GM23338 (cell line): ENCODE data around the gene TMEM182. TPM values are rescaled to one million over a fixed set of nuclear protein-coding genes. Genes with fewer than 3 reads are reported as not detected.

Experiments
- ATAC-seq: fragments of 200-7000 bp; cut with Tn5 transposase; 3 replicates; pipeline ENCODE4 v1.9.1; 2020
- DNase-seq: peaks from one replicate; pipeline ENCODE4 v3.0.0-alpha.2; 2015; ENCODE audit warnings: low spot score
- H2AFZ ChIP-seq: fragments of 200-600 bp; sonication (generic); 2 replicates; pipeline ENCODE4 v1.8.0; 2016; ENCODE audit warnings: antibody characterized with exemption, mild to moderate bottlenecking, moderate library complexity
- H3F3A ChIP-seq: fragments of 200-600 bp; sonication (generic); replicated peaks from 2 replicates; pipeline ENCODE4 v1.8.0; 2017; ENCODE audit warnings: antibody characterized with exemption, mixed run types, low read depth
- H3K27ac ChIP-seq: fragments of 200-600 bp; sonication (generic); 2 replicates; pipeline ENCODE4 v1.6.1; 2016; ENCODE audit warnings: low read depth
- H3K27me3 ChIP-seq: fragments of 200-600 bp; sonication (generic); 2 replicates; pipeline ENCODE4 v1.8.0; 2016; ENCODE audit warnings: mild to moderate bottlenecking, mixed run types, moderate library complexity; ENCODE audit not compliant: insufficient read depth
- H3K36me3 ChIP-seq: fragments of 200-600 bp; sonication (generic); 2 replicates; pipeline ENCODE4 v1.8.0; 2016; ENCODE audit warnings: mild to moderate bottlenecking; ENCODE audit not compliant: insufficient read depth
- H3K4me1 ChIP-seq: fragments of 200-600 bp; sonication (generic); 2 replicates; pipeline ENCODE4 v1.8.0; 2016; ENCODE audit warnings: mild to moderate bottlenecking, moderate library complexity; ENCODE audit not compliant: insufficient read depth
- H3K4me2 ChIP-seq: fragments of 200-600 bp; sonication (generic); 2 replicates; pipeline ENCODE4 v1.7.1; 2017; ENCODE audit warnings: mixed run types
- H3K4me3 ChIP-seq: fragments of 200-600 bp; sonication (generic); 2 replicates; pipeline ENCODE4 v1.6.1; 2016; ENCODE audit warnings: mixed run types
- H3K79me2 ChIP-seq: fragments of 200-600 bp; sonication (generic); replicated peaks from 2 replicates; pipeline ENCODE4 v1.8.0; 2017; ENCODE audit warnings: mild to moderate bottlenecking; ENCODE audit not compliant: insufficient read depth
- H3K9me2 ChIP-seq: fragments of 200-600 bp; sonication (generic); 2 replicates; pipeline ENCODE4 v1.8.0; 2017; ENCODE audit not compliant: insufficient read depth
- H4K20me1 ChIP-seq: fragments of 200-600 bp; sonication (generic); replicated peaks from 2 replicates; pipeline ENCODE4 v1.8.0; 2017; ENCODE audit warnings: mild to moderate bottlenecking; ENCODE audit not compliant: insufficient read depth
- H3K27ac Mint-ChIP-seq: 2 replicates; pipeline ENCODE4 v1.8.0; 2020; ENCODE audit warnings: inconsistent platforms, mild to moderate bottlenecking, moderate library complexity, mixed read lengths
- H3K27me3 Mint-ChIP-seq: 3 replicates; pipeline ENCODE4 v1.8.0; 2022; ENCODE audit warnings: low read depth, mild to moderate bottlenecking, moderate library complexity, mixed read lengths, inconsistent platforms; ENCODE audit not compliant: insufficient read depth, poor library complexity
- H3K36me3 Mint-ChIP-seq: 3 replicates; pipeline ENCODE4 v1.8.0; 2021; ENCODE audit warnings: low read depth, mild to moderate bottlenecking, inconsistent platforms, moderate library complexity, mixed read lengths
- H3K4me1 Mint-ChIP-seq: 3 replicates; pipeline ENCODE4 v1.8.0; 2020; ENCODE audit warnings: mild to moderate bottlenecking, inconsistent platforms, mixed read lengths
- H3K4me3 Mint-ChIP-seq: 3 replicates; pipeline ENCODE4 v1.8.0; 2021; ENCODE audit warnings: moderate library complexity, mild to moderate bottlenecking, inconsistent platforms, mixed read lengths
- H3K9me3 Mint-ChIP-seq: 3 replicates; pipeline ENCODE4 v1.8.0; 2020; ENCODE audit warnings: moderate library complexity, mild to moderate bottlenecking, inconsistent platforms, mixed read lengths
- CREB1 ChIP-seq: fragments of 250-450 bp; sonication (Bioruptor Pico); IDR thresholded peaks from 2 replicates; pipeline ENCODE4 v1.5.0; 2020; ENCODE audit warnings: low read depth, mild to moderate bottlenecking, moderate library complexity
- CTCF ChIP-seq, 2 experiments: fragments of 200-600 bp in 1 of 2; sonication (generic) in 1 of 2; conservative IDR thresholded peaks; 2 replicates each; pipeline versions ENCODE4 v1.5.1 to v1.6.1; 2016 to 2017; ENCODE audit warnings: antibody characterized with exemption in 2 of 2, low read depth in 2 of 2, mild to moderate bottlenecking in 2 of 2, moderate library complexity in 1 of 2
- EZH2 ChIP-seq: fragments of 200-600 bp; sonication (generic); IDR thresholded peaks from one replicate; pipeline ENCODE4 v1.8.0; 2017; ENCODE audit warnings: antibody characterized with exemption, mild to moderate bottlenecking, low read depth; ENCODE audit not compliant: unreplicated experiment
- EZH2phosphoT487 ChIP-seq: fragments of 200-600 bp; sonication (generic); IDR thresholded peaks from one replicate; pipeline ENCODE4 v1.8.1; 2018; ENCODE audit warnings: antibody characterized with exemption; ENCODE audit not compliant: unreplicated experiment
- POLR2AphosphoS5 ChIP-seq: IDR thresholded peaks from 2 replicates; pipeline ENCODE4 v1.6.1; 2016; ENCODE audit warnings: antibody characterized with exemption, low read depth
- REST ChIP-seq: IDR thresholded peaks from one replicate; pipeline ENCODE4 v1.6.1; 2018; ENCODE audit warnings: antibody characterized with exemption; ENCODE audit not compliant: unreplicated experiment
- STAT1 ChIP-seq: IDR thresholded peaks from one replicate; pipeline ENCODE4 v1.6.1; 2016; ENCODE audit warnings: antibody characterized with exemption; ENCODE audit not compliant: unreplicated experiment
- ZNF114 ChIP-seq: fragments of 250-450 bp; sonication (Bioruptor Pico); IDR thresholded peaks from 2 replicates; pipeline ENCODE4 v1.5.0; 2020; ENCODE audit warnings: mild to moderate bottlenecking, moderate library complexity
- ZNF331 ChIP-seq: fragments of 250-450 bp; sonication (Bioruptor Pico); IDR thresholded peaks from 2 replicates; pipeline ENCODE4 v1.5.0; 2020; ENCODE audit warnings: low read depth, mild to moderate bottlenecking, moderate library complexity
- ZNF462 ChIP-seq: fragments of 250-450 bp; sonication (Bioruptor Pico); IDR thresholded peaks from 2 replicates; pipeline ENCODE4 v1.5.0; 2020; ENCODE audit warnings: mild to moderate bottlenecking, moderate library complexity
- long read RNA-seq: library from polyadenylated mRNA; unstranded; transcript quantifications from one replicate; pipeline ENCODE4 v2.0.0, GENCODE V29; 2020; ENCODE audit not compliant: unreplicated experiment
- polyA plus RNA-seq: library from polyadenylated mRNA; unstranded; fragments of >200 nt; fragmentation: Nextera tagmentation; extraction: Ambion mirVana; gene quantifications from 2 replicates; pipeline ENCODE4 v1.2.1, GENCODE V29; 2016
- total RNA-seq: library from RNA; depleted of rRNA; stranded (reverse); fragments of >200 nt; shearing (Covaris generic); gene quantifications from 2 replicates; pipeline ENCODE4 v1.2.3, GENCODE V29; 2014; rRNA removed

TMEM182 gene
- 6.2 and 7.2 TPM in 2 replicates for total RNA-seq
- polyA plus RNA-seq: 2.9 and 5.2 TPM in 2 replicates
- long read RNA-seq, partial matches to known transcripts: 0 of 1 reads
- long read RNA-seq, other reads (novel, unspliced or antisense): 1 of 1 reads

GRCh38 chr2:102761763-102762162 is at the start of gene TMEM182:
TSS of gene TMEM182 (plus strand) at chr2:102762031. CDS start at chr2:102762218, 187 bp downstream.
- no peaks in the 10 kb centered on the region for H3K79me2 ChIP-seq
- no peaks in the 10 kb centered on the region for H3K27me3 ChIP-seq
- H4K20me1 ChIP-seq: 0 out of 2 replicates have a peak, but pooled peaks cover 4% of the 10 kb centered on the region
- no peaks in the 10 kb centered on the region for H3K9me2 ChIP-seq
- H2AFZ ChIP-seq: no peak within 1 kb of the TSS
- H3K27ac ChIP-seq: no peak within 1 kb of the TSS
- no peaks in the 10 kb centered on the region for H3K4me1 ChIP-seq
- ATAC-seq (no peak), DNase-seq (no peak)
- H3K36me3 Mint-ChIP-seq: no peaks in the 10 kb centered on the region
- H3K4me3 Mint-ChIP-seq: no peak within 1 kb of the TSS
- no peaks in the 10 kb centered on the region for H3K36me3 ChIP-seq
- no peak within 1 kb of the TSS for H3K27ac Mint-ChIP-seq
- no peaks in the 10 kb centered on the region for H3K9me3 Mint-ChIP-seq
- TF ChIP-seq EZH2phosphoT487 (no peak), EZH2 (no peak), REST (no peak), ZNF114 (CRISPR knock-in tag) (no peak), CREB1 (CRISPR knock-in tag) (no peak), CTCF (conservative IDR thresholded peaks at IDR 0.05; ENCODE audit: low read depth in 2 of 2) (no peak), ZNF331 (no peak), POLR2AphosphoS5 (no peak)
- H3K4me1 Mint-ChIP-seq: no peaks in the 10 kb centered on the region
- H3K27me3 Mint-ChIP-seq: no peaks in the 10 kb centered on the region
- no peak within 1 kb of the TSS for H3K4me2 ChIP-seq
- no peak within 1 kb of the TSS for H3K4me3 ChIP-seq
- no peaks in the 10 kb centered on the region for H3F3A ChIP-seq

- Histone ChIP-seq H2AFZ (no peak overlapping the region), H3K9me2 (no peaks in the 10 kb centered on the region), H3K27me3 (no peaks in the 10 kb centered on the region), H3K4me3 (no peak overlapping the region), H3F3A (no peaks in the 10 kb centered on the region), H3K4me1 (no peaks in the 10 kb centered on the region), H3K4me2 (no peak overlapping the region), H3K36me3 (peaks cover 13% of the 10 kb centered on the region; the same call in 1 of the 2 replicates), H3K27ac (no peak overlapping the region), H4K20me1 (peaks cover 11% of the 10 kb centered on the region; the same call in 1 of the 2 replicates), H3K79me2 (no peaks in the 10 kb centered on the region)
- H3K4me1 Mint-ChIP-seq: no peaks in the 10 kb centered on the region
- H3K36me3 Mint-ChIP-seq: peaks cover 42% of the 10 kb centered on the region
- ATAC-seq: no peak
- H3K27ac Mint-ChIP-seq: no peak overlapping the region
- no peak overlapping the region for H3K4me3 Mint-ChIP-seq
- no peak for DNase-seq
- peaks cover 1% of the 10 kb centered on the region for H3K27me3 Mint-ChIP-seq
- H3K9me3 Mint-ChIP-seq: no peaks in the 10 kb centered on the region
- TF ChIP-seq STAT1 (no peak), ZNF331 (no peak), ZNF462 (no peak)
These were observed 44.4 kb upstream of the TMEM182 start for GRCh38 chr2:102717308-102718018.
